ENCODE results near the gene OOSP4B.
"Not testable (repeated sequence)": the region's sequence is repeated elsewhere in the genome, so short reads cannot be mapped to it uniquely, and the experiment has no call there.

OOSP4B gene

DNA sequence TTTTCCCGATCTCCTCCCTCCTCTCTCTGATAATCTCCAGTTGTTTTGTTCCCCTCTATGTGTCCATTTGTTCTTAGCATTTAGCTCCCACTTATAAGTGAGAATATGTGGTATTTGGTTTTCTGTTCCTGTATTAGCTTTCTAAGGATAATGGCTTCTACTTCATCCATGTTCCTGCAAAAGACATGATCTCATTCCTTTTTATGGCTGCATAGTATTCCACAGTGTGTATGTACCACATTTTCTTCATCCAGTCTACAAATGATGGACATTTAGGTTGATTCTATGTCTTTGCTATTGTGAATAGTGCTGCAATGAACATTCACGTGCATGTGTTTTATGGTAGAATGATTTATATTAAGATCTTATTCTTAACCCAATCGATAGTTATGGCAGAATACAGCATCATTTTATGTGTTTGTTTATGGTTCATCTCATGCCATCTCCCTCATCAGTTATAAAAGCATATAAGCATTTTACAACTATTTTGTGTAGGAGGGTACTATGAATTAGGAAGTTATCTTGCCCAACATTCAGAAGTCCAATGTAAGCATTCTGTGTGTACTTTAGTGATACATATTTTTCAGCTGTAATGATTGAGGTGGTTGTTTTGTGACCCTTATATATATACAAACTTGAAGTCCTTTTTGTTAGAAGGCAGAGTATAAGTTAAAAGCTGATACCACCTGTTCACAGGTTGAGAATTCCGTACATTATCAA lies 42.7 kb downstream of the OOSP4B start:
- DNase-seq (ENCODE audit: low read depth), result no peak

DNA sequence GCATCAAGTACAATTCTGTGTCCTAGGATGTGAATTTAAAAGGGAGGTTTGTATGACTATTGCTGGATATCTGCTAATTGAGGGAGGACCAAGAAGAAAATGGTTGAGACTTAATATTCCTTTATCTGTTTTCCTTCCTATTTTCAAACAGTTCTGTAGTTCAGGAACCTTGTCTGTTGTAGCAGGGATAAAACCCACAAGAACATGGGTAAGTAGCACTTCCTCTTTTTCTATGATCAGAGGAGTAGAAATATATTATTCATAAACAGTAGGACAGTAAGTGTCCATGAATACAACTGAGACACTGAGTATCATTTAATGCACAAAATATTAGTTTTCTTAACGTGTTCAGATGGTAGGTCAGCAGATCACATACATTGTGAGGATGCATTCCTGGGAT lies 47.1 kb downstream of the OOSP4B start:
- DNase-seq (ENCODE audit: low read depth), result no peak

DNA sequence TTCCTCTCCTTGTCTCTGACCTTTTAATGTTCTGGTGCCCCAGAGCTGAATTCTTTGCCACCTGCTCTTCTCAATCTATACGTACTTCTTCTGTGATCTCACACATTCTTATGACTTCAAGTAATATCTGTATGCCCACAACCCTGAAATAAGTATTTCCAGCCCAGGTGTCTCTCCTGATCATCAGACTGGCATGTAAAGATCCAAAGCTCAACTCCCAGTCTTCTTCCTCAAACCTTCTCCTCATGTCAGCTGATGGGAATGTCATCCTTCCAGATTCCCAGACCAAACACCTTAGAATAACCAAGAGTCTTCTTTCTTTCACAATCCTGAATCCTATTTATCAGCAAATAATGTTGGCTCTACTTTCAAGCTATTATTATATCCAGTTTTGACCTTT lies 48.8 kb downstream of the OOSP4B start:
- no peak for DNase-seq (ENCODE audit: low read depth)

DNA sequence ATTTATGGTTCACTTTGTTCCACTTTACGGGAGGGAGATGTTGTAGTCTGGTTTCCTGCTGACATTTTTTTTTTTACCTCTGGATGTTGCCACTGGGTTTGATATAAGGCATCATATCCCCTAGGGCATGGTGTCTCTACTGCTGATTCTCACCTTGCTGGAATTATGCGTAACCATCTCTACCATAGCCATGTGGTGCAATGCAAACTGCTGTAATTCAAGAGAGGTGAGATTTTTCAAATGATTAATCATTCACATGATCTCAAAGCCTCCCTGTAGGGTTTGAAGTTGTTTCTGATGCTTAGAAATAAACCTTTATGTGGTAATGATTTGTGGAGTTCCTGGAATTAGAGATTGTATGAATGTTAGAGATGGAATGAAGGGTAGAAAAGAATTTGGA lies 52.5 kb downstream of the OOSP4B start:
- no peak for DNase-seq (ENCODE audit: low read depth)

DNA sequence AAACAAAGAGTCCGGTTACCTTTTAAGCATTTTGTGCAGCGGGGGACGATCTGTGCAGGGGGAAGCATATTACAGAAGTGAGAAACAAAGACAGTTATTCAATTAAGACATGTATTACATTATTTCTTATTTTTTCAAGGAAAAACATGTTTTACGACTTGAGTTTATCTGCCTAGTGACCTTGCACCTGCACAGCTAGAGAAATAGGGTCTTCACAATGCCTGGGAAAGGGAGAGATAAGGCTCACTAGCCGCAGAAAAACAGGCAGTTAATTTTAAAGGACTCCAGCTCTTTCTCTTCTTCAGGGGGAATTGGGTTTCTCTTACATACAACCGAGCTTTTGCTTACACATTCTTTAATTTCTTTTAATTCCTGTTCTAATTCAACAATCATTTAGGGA lies 54.7 kb downstream of the OOSP4B start:
- DNase-seq (ENCODE audit: low read depth), result not testable (repeated sequence)

DNA sequence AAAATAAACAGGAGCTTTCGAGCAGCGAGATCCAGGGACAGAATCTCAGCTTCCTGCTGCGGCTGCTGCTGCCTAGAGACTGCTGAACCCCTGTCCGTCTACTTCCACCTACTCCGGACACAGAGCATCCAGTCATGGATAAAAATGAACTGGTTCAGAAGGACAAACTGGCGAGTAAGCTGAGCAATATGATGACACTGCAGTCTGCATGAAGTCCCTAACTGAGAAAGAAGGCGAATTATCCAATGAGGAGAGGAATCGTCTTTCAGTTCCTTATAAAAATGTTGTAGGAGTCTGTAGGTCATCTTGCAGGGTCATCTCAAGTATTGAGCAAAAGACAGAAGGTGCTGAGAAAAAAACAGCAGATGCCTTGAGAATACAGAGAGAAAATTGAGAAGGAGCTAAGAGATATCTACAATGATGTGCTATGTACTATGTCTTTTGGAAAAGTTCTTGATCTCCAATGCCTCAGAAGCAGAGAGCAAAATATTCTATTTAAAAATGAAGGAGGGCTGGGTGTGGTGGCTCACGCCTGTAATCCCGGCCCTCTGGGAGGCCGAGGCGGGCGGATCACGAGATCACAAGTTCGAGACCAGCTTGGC lies 60.3 kb downstream of the OOSP4B start:
- DNase-seq (ENCODE audit: low read depth), result no peak

DNA sequence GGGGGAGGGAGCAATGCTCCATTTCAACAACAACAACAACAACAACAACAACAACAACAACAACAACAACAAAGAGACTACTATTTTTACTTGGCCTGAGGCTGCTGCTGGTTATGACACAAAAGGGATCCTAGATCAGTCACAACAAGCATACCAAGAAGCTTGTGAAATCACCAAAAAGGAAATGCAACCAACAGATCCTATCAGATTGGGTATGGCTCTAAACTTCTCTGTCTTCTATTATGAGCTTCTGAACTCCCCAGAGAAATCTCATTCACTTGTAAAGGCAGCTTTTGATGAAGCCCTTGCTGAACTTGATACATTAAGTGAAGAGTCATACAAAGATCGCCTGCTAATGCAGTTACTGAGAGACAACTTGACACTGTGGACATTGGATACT lies 61.0 kb downstream of the OOSP4B start:
- DNase-seq (ENCODE audit: low read depth), result no peak

DNA sequence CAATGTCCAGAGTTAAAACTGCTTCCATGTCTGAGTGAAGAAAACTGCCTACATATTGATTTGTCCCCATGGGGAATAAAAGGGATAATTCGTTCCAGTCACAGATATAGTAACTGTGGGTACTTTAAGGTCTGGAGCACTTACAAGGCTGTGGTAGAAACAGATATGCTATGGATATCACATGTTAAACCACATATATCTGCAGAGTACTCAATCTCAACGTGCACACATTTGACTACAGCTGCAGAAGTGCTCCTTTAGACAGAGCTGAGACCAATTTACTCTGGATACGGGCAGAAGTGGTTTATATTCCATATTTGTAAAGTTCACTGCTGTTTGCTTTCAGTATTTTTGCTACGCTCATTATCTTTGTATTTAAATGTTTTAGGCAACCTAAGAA lies 61.8 kb downstream of the OOSP4B start:
- no peak for DNase-seq (ENCODE audit: low read depth)

DNA sequence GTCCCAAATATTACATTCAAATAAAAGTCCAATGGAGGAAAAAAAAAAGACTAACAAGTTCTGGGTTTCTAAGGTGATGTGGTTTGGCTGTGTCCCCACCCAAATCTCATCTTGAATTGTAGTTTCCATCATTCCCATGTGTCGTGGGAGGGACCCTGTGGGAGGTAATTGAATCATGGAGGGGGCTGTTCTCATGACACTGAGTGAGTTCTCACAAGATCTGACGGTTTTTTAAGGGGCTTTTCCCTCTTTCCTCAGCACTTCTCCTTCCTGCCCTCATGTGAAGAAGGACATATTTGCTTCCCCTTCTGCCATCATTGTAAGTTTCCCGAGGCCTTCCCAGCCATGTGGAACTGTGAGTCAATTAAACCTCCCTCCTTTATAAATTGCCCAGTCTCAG lies 63.6 kb downstream of the OOSP4B start:
- DNase-seq (ENCODE audit: low read depth), result no peak

All from fibroblast of gingiva (primary cell).